HFF-Myc (cell line): Measurements from ENCODE around the gene SSBP3.

Experiments
- DNase-seq: peaks from one replicate; pipeline ENCODE4 v3.0.0-alpha.2; 2011; ENCODE audit warnings: low read depth; ENCODE audit errors: extremely low read depth
- H3K4me3 ChIP-seq: replicated peaks from 2 replicates; pipeline ENCODE4 v1.5.1; 2011; ENCODE audit warnings: low read depth, mild to moderate bottlenecking, control low read depth, low read length
- TF ChIP-seq, protein P1 (sequence below): IDR thresholded peaks from 2 replicates; pipeline ENCODE4 v1.5.1; 2012; ENCODE audit warnings: mild to moderate bottlenecking, low read depth, low read length, control low read depth; ENCODE audit errors: missing control alignments

SSBP3 gene

DNA sequence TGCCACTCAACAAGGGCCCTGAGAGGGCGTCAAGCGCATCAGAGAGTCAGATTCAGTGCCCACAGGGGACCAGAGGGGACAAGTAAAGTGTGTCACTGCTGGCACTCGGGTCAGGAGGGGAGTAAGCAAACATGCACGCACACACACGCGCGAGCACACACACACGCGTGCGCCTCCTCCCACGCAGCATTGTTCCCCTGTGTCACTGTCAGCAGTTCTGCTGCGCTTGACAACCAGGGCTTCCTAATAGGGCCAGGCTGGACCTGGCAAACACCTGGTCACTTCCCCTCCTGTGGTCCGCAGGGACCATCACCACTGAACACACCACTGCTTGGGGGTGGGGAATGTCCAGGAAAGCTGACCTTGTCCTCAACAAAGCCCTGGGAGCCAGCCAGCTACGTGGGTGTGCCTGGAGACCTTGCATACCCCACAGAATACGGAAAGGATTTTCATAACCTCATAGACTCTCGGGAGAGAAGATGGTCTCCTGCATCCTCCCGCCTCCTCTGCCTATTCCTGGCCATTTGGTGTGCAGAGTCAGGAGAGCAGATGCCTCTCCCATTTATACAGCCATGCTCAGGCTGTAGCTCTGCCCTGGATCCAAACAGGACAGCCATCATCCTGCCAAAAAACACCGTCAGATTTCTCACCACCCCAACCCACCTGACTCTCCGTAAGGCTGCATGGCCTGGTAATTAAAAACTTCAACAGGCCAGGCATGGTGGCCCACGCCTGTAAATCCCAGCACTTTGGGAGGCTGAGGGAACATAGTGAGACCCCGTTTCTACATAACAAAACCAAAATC, 73.2 kb downstream of the SSBP3 start:
- no peak for DNase-seq
- TF ChIP-seq, protein P1, sequence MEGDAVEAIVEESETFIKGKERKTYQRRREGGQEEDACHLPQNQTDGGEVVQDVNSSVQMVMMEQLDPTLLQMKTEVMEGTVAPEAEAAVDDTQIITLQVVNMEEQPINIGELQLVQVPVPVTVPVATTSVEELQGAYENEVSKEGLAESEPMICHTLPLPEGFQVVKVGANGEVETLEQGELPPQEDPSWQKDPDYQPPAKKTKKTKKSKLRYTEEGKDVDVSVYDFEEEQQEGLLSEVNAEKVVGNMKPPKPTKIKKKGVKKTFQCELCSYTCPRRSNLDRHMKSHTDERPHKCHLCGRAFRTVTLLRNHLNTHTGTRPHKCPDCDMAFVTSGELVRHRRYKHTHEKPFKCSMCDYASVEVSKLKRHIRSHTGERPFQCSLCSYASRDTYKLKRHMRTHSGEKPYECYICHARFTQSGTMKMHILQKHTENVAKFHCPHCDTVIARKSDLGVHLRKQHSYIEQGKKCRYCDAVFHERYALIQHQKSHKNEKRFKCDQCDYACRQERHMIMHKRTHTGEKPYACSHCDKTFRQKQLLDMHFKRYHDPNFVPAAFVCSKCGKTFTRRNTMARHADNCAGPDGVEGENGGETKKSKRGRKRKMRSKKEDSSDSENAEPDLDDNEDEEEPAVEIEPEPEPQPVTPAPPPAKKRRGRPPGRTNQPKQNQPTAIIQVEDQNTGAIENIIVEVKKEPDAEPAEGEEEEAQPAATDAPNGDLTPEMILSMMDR, result no peak
- no peak overlapping the region for H3K4me3 ChIP-seq

DNA sequence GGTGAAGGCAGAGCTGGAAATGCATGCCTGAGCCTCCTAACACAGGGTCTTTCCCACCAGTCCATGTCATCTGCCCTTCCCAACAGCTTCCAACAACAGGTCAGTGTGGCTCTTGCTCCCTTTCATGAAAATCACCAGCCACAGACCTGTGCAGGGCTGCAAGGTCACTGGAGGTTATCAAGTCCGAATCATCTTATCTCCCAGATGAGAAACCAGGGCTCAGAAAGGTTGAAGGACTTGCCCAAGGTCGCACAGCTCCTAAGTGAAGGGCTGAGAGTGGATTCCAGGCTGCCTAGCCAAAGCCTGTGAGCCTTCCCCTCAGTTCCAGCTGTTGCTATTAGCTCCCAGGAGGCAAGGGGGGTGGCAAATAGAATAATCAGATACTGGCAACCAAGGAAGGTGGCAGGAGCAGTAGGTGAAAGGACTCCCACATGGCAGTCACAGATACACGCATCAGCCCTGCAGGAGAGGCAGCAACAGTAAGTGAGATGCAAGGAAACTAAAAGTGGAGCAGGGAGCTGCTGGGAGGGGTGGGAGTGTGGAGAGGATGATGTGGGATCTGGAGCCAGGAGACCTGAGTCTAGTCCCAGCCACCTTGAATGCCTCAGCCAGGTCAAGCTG, 74.2 kb downstream of the SSBP3 start:
- TF ChIP-seq, protein P1, result no peak
- DNase-seq, result no peak
- H3K4me3 ChIP-seq, result no peak overlapping the region

DNA sequence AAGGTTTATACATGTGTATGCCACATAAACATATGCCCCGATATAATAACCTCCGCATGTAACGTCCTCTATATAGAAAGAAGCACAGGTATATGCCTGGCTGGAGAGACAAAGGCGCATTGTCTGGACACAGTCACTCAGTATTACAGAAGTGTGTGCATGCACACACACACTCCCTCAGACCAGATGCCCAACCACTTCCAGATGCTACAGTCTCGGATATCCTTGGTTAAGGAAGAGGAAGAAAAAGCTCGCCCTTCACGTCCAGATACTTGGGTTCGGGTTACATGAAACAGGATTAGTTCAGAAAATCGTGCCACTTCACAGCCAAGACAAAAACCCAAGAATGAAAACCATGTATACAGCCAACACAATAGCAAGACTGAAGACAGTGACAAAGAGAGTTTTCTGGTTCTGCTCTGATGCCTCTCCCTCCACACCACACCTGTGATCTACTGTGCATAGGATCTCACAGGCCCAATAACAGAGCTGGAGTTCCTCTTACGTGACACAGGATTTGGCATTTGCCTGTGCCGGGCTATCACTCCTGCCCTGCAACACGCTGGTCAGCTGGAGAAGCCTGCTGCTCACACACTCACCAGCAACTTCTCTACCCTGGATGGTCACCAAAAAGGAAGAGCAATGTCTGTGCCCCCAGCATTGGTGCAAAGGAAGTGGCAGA, 75.0 kb downstream of the SSBP3 start:
- TF ChIP-seq, protein P1, result no peak
- DNase-seq, result peak; percentile 85
- no peak overlapping the region for H3K4me3 ChIP-seq

DNA sequence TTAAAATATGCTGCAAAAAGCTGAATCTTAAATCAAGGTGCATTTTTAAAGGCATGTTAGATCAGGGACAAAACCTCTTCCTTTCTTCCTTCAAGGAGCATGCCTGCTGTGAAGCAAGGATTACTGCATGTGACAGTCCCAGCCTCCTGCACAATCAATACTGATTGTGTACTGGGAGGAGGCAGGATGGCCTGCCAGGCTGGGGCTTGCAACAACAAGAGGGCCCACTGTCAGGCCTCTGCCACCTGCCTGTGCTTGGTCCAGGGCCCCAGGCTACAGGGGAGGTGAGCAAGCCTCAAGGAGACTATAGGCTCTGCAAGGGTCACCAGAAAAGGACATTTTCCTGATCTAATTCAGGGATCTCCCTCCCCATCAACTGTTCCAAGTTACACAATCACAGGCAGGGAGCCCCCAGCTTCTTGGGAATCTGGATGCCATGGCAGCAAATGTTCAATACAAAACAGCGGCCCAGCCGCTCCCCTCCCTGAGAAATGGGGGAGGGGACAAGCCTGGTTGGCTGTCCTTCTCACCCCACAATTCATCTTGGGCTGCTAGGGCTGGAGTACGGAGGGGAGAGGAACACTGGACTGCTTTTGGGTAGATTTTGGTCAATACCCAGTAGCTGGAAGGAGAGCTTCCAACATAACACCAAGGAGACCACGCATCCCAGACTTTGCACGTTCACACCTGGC, 76.7 kb downstream of the SSBP3 start:
- TF ChIP-seq, protein P1, result no peak
- H3K4me3 ChIP-seq, result no peak overlapping the region
- no peak for DNase-seq

DNA sequence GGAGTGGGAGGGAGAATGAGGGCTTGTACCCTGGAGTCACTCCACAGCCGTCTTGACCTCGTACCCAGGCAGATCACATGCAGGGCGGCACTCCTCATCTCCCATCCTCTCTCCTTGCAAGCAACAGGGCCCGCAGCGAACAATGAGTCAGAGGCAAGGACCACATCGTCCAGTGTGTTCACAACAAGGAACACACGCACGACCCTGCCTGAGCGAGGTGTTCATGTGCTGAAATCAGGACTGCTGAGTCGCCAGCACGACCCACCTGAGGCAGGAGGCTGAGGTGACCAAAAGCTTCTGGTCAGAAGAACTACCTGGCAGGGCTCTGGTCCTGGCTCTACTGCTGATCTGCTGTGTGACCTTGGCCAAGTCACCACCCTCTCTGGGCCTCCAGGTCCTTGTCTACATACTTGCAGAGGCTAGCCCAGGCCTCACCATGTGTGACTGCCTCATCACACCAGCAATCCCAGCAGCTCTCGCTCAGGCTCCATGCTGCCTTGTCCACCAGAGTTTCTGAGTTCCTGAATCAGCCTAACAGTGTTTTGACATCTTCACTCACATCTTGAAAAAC, 78.0 kb downstream of the SSBP3 start:
- no peak overlapping the region for H3K4me3 ChIP-seq
- no peak for DNase-seq
- TF ChIP-seq, protein P1, result no peak

DNA sequence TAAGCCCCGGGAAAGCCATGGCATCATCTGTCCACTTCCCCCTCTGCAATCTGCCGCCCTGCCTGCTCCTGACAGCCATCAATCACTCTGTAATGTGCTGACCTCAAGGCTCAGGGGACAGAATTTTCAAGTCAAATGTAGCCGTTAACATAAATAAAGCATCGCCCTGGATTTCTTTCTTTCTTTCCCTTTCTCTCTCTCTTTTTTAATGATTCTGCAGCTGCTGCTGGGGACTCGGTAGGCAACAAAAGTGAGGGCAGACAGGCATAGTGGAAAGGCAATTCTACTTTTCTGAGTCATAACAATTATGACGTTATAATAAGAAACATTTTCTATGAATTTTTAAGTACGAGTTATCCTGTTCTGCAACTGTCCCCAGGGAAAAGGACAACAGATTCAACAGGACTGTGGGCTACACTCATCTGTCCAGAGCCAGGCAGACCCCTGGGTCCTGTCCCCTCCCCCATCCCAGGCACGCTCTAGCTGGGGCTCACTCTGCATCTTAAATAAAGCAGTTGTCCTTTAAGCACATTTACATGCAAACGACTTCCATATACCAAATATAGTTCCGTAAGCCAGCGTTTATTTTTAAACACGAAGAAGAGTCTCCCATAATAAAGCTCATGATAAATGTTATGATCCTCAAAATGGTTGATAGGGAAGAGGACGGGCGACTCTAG, 78.7 kb downstream of the SSBP3 start:
- H3K4me3 ChIP-seq, result no peak overlapping the region
- no peak for DNase-seq
- TF ChIP-seq, protein P1, result no peak
